Lower leg skin (tissue), 4 donors: ENCODE data around the gene AQP3. TPM values are rescaled to one million over a fixed set of nuclear protein-coding genes. Genes with fewer than 3 reads are reported as not detected.

Experiments
- DNase-seq, 2 donors: peaks; one replicate each; pipeline ENCODE4 v3.0.0-alpha.2; 2019; ENCODE audit warnings: low spot score in 2 of 2
- H3K4me3 ChIP-seq: fragments of 200-600 bp; sonication (generic); 2 replicates; pipeline ENCODE4 v1.5.1; 2017; ENCODE audit warnings: mild to moderate bottlenecking, low read depth; ENCODE audit not compliant: poor library complexity, severe bottlenecking
- POLR2A ChIP-seq, 2 donors: fragments of 450-650 bp; IDR thresholded peaks; one replicate each; pipeline ENCODE4 v1.6.1; 2016 to 2017; ENCODE audit warnings: antibody characterized with exemption in 2 of 2, mild to moderate bottlenecking in 1 of 2, moderate library complexity in 1 of 2
- WGBS, 2 donors: methylation state at CpG; one replicate each; pipeline ENCODE4 v1.1.5; 2018; 5-methylcytosine and 5-hydroxymethylcytosine counted together
- intact Hi-C: fragments of 100-400 bp; cut with DNase I; formaldehyde crosslinking; loops from one replicate; pipeline ENCODE4 v1.15.0; 2023; ENCODE audit warnings: low total_unique reads
- total RNA-seq, 4 donors: library from RNA; depleted of rRNA; stranded (reverse); fragments of >200 nt; gene quantifications; one replicate each; pipeline ENCODE4 v1.1.0, GENCODE V29; 2016
- TF ChIP-seq, protein P1 (sequence below), 3 donors: fragments of 450-650 bp; IDR thresholded peaks; one replicate each; pipeline ENCODE4 v1.5.1; 2016; ENCODE audit warnings: antibody characterized with exemption in 3 of 3, mild to moderate bottlenecking in 3 of 3, moderate library complexity in 2 of 3

The AQP3 gene
- total RNA-seq, 4 donors from 2014 or later = 728 to 1,697 (median 1,073) TPM

DNA sequence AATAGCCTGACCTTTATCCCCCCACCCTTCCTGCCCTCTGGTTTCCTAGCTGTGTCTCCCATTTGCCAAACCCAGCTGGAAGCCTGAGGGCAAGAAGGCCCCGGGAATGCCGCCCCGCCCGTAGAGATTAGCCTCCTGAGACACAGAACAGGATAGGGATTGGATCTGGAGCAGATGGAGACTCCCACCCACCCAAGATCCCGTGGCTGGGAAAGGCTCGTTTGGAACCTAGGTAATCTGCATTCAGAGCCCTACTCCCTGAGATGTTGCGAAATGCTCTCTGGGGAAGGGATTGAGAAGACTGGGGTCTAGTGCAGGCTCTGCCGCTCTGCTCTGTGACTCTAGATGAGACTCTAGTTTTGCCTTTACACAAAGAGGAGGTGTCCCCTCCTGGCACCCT lies 10.9 kb downstream of the AQP3 start:
- 28 to 47% methylated on average over 7 to 8 of the region's 8 CpGs for WGBS, 2 donors
- DNase-seq = no peak
- intact Hi-C loops = no loop called here
- no peak for TF ChIP-seq POLR2A (IDR thresholded peaks at IDR 0.05)
- TF ChIP-seq, protein P1, sequence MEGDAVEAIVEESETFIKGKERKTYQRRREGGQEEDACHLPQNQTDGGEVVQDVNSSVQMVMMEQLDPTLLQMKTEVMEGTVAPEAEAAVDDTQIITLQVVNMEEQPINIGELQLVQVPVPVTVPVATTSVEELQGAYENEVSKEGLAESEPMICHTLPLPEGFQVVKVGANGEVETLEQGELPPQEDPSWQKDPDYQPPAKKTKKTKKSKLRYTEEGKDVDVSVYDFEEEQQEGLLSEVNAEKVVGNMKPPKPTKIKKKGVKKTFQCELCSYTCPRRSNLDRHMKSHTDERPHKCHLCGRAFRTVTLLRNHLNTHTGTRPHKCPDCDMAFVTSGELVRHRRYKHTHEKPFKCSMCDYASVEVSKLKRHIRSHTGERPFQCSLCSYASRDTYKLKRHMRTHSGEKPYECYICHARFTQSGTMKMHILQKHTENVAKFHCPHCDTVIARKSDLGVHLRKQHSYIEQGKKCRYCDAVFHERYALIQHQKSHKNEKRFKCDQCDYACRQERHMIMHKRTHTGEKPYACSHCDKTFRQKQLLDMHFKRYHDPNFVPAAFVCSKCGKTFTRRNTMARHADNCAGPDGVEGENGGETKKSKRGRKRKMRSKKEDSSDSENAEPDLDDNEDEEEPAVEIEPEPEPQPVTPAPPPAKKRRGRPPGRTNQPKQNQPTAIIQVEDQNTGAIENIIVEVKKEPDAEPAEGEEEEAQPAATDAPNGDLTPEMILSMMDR (IDR thresholded peaks at IDR 0.05) = no peak
- no peak overlapping the region for H3K4me3 ChIP-seq

DNA sequence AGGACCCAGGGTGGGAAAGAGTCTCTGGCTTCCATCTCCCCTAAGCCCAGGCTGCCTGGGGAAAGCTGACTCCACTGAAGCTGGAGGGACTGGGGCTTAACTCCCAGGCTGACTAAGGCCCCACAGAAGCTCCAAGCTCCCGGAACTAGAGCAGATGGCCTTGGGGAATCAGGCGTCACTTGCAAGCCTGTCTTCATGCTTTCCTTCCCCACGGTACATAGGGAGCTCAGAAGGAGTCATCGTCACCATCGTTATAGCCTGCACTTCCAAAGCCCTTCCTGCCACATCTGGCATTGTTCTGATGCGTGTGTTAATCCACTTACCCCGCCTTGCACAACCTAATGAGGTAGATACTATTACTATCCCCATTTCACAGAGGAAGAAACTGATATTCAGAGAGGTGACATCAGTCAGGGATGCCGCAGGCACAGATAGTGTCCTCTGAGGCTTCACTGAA lies 11.5 kb downstream of the AQP3 start:
- WGBS, 2 donors = 33 to 40% methylated on average over 8 of the region's 8 CpGs
- H3K4me3 ChIP-seq = no peak overlapping the region
- DNase-seq = no peak
- intact Hi-C loops = no loop called here
- TF ChIP-seq, protein P1 (IDR thresholded peaks at IDR 0.05) = no peak
- no peak for TF ChIP-seq POLR2A (IDR thresholded peaks at IDR 0.05)

DNA sequence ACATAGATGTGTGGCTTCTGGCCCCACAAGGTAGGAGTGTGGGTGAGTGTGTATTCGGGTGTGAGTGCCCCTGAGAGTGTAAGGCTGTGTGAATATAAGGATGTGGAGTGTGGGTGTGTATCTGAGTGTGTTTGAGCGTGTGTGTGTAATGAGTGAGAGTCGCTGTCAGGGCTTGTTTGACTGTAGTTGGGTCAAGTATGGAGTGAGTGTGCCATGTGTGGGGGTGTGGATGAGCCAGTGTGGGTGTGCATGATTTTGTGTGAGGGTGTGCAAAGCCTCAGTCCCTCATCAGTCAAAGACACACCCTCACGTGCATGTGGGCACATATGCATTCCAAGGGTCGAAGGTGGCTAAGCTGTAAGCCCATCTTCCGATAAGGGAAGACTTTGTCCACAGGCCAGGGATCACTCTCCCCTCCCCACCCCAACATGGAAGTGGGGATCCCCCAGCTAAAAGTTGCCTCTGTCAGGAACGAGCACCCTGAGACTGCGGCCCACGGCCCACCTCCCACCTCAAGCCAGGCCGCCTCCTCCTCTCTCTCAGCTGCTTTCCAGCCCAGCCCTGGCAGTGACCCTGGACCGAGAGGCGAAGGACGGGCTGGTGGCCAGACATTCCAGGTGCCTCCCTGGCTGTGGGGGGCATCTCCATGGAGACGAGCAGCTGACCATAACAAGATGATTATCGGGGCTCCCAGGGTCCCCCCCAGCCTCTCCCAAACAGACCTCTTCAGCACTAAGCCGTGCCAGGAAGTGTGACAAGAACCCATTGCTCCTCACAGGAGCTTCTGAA lies 12.9 kb downstream of the AQP3 start:
- no peak overlapping the region for H3K4me3 ChIP-seq
- WGBS, 2 donors = 71 to 74% methylated on average over 15 to 16 of the region's 16 CpGs
- TF ChIP-seq, protein P1 (IDR thresholded peaks at IDR 0.05) = no peak
- no peak for TF ChIP-seq POLR2A (IDR thresholded peaks at IDR 0.05)
- intact Hi-C loops = no loop called here
- no peak for DNase-seq

DNA sequence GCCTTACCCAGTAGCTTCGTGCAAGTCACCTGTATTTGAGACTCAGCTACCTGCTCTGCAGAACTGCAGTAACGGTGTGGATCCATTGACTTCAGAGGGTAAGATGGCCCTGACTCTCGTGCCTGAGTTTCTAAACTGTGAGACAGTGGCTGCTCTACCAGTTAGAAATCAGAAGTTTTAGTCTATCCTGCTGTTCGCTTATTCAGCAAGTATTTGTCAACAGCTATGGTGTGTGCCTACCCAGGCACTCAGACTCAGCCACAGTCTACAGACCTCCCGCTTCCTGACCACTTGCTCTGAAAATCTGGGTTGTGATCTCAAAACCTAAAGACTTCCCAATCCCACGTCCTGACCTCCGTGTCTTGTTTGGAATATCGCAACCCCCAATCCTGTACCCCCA lies 13.5 kb downstream of the AQP3 start:
- no peak for TF ChIP-seq POLR2A (IDR thresholded peaks at IDR 0.05)
- TF ChIP-seq, protein P1 (IDR thresholded peaks at IDR 0.05) = no peak
- no peak overlapping the region for H3K4me3 ChIP-seq
- 88 to 92% methylated on average over 8 of the region's 8 CpGs for WGBS, 2 donors
- DNase-seq = no peak
- intact Hi-C loops = no loop called here

DNA sequence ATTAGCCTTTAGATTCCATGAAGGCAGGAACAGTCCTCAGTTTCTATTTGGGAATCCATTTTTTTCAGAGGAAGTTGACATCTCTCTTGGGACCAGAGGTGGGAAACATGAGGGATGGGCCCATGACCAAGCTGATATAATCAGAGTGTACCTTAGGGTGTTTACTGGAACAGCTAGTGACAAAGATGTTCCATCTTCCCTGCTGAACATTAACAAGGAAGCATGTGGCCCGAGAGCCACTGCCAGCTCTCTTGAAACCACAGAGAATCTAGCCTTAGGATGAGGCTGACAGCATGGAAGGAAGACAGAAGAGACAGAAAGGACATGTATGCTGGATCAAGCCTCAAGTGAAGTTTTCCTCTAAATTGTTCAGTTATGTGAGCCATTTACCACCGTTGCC lies 16.0 kb downstream of the AQP3 start:
- DNase-seq = no peak
- WGBS, 2 donors = 37 to 46% methylated on average over 2 of the region's 2 CpGs
- no peak for TF ChIP-seq POLR2A (IDR thresholded peaks at IDR 0.05)
- TF ChIP-seq, protein P1 (IDR thresholded peaks at IDR 0.05) = no peak
- intact Hi-C loops = no loop called here
- no peak overlapping the region for H3K4me3 ChIP-seq
